Stomach smooth muscle (tissue), 2 donors: ENCODE measurements around the gene SLC38A11.

Source experiments
- H3K27ac ChIP-seq: one replicate; pipeline ENCODE4 v1.7.0; 2013; ENCODE audit warnings: mild to moderate bottlenecking, low read length, inconsistent platforms
- H3K27me3 ChIP-seq, 2 donors: one replicate each; pipeline ENCODE4 v1.7.0; 2013; ENCODE audit warnings: low read length in 2 of 2; ENCODE audit not compliant: insufficient read depth in 2 of 2, control insufficient read depth in 1 of 2
- H3K36me3 ChIP-seq, 2 donors: one replicate each; pipeline ENCODE4 v1.7.0; 2013; ENCODE audit warnings: low read length in 2 of 2; ENCODE audit not compliant: control insufficient read depth in 2 of 2, insufficient read depth in 2 of 2
- H3K4me1 ChIP-seq: one replicate; pipeline ENCODE4 v1.7.0; 2013; ENCODE audit warnings: low read length; ENCODE audit not compliant: control insufficient read depth, insufficient read depth
- H3K4me3 ChIP-seq, 2 donors: one replicate each; pipeline ENCODE4 v1.7.0; 2013; ENCODE audit warnings: low read length in 2 of 2
- H3K9ac ChIP-seq, 2 donors: one replicate each; pipeline ENCODE4 v1.7.0; 2013; ENCODE audit warnings: low read length in 2 of 2, mild to moderate bottlenecking in 1 of 2
- H3K9me3 ChIP-seq, 2 donors: one replicate each; pipeline ENCODE4 v1.7.0; 2013; ENCODE audit warnings: low read length in 2 of 2; ENCODE audit not compliant: control insufficient read depth in 2 of 2
- donor health status: healthy.
- donor health status: Pancreatic carcinoma.

Gene SLC38A11

GRCh38 chr2:164937864-164938401 is 17.4 kb downstream of the SLC38A11 start:
- H3K27ac ChIP-seq: no peak overlapping the region
- no peaks in the 10 kb centered on the region for H3K27me3 ChIP-seq
- H3K9me3 ChIP-seq: no peaks in the 10 kb centered on the region
- no peaks in the 10 kb centered on the region for H3K4me1 ChIP-seq
- no peak overlapping the region for H3K9ac ChIP-seq
- no peak overlapping the region for H3K4me3 ChIP-seq
- H3K36me3 ChIP-seq: no peaks in the 10 kb centered on the region

DNA sequence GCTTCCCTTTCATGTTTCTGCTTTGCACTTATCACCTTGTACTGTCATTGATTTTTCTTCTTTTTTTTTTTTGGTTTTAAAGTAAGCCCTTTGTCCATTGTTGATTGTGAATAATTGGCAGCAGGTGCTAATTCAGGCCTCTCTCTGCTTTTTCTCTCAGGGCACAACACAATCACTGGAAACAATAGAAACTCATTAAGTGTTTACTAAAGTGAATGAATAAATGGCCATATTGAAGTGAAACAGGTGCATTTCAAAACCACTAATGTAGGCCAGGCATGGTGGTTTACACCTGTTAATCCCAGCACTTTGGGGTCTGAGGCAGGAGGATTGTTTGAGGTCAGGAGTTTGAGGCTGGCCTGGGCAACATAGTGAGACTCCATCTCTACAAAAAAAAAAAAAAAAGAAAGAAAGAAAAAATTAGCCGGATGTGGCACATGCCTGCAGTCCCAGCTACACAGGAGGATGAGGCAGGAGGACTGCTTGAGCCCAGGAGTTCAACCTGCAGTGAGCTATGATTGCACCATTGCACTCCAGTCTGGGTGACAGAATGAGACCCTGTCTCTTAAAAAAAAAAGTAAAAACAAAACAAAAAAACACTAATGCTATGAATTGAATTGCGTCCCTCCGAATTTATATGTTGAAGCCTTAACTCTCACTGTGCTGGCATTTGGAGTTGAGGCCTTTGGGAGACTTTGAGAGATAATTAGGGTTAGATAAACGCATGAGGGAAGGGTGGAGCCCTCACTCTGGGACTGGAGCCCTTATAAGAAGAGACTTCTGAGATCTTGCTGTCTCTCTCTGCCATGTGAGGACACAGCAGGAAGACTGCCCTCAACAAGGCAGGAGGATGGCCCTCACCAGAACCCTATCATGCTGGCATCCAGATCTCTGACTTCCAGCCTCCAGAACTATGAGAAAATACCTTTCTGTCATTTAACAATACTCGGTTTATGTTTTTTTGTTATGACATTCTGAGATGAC is 19.9 kb downstream of the SLC38A11 start:
- Histone ChIP-seq H3K27ac (no peak overlapping the region), H3K9me3 (no peaks in the 10 kb centered on the region)

GRCh38 chr2:164934401-164935117 is 20.8 kb downstream of the SLC38A11 start:
- H3K36me3 ChIP-seq: no peaks in the 10 kb centered on the region
- no peaks in the 10 kb centered on the region for H3K4me1 ChIP-seq
- no peaks in the 10 kb centered on the region for H3K27me3 ChIP-seq
- no peak overlapping the region for H3K4me3 ChIP-seq
- no peak overlapping the region for H3K9ac ChIP-seq
- H3K9me3 ChIP-seq: no peaks in the 10 kb centered on the region
- no peak overlapping the region for H3K27ac ChIP-seq

More for the DNA sequence above, 19.9 kb downstream of the SLC38A11 start:
- Histone ChIP-seq H3K4me3 (no peak overlapping the region), H3K27me3 (no peaks in the 10 kb centered on the region), H3K36me3 (no peaks in the 10 kb centered on the region), H3K9ac (no peak overlapping the region), H3K4me1 (no peaks in the 10 kb centered on the region)

GRCh38 chr2:164933671-164934189 is 21.6 kb downstream of the SLC38A11 start:
- H3K9me3 ChIP-seq: no peaks in the 10 kb centered on the region
- H3K4me1 ChIP-seq: no peaks in the 10 kb centered on the region
- H3K36me3 ChIP-seq: no peaks in the 10 kb centered on the region
- H3K27me3 ChIP-seq: no peaks in the 10 kb centered on the region
- no peak overlapping the region for H3K27ac ChIP-seq
- H3K9ac ChIP-seq: no peak overlapping the region
- H3K4me3 ChIP-seq: no peak overlapping the region

DNA sequence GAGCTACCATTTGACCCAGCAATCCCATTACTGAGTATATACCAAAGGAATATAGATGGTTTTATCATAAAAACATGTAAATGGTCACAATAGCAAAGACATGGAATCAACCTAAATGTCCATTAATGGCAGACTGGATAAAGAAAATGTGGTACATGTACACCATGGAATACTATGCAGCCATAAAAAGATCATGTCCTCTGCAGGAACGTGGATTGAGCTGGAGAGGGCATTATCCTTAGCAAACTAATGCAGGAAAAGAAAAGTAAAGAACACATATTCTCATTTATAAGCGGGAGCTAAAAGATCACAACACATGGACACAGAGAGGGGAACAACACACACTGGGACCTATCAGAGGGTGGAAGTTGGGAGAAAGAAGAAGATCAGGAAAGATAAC is 22.9 kb downstream of the SLC38A11 start:
- Histone ChIP-seq H3K27ac (no peak overlapping the region), H3K4me1 (no peaks in the 10 kb centered on the region), H3K36me3 (no peaks in the 10 kb centered on the region), H3K4me3 (no peak overlapping the region), H3K27me3 (no peaks in the 10 kb centered on the region), H3K9ac (no peak overlapping the region), H3K9me3 (no peaks in the 10 kb centered on the region)

- Histone ChIP-seq H3K9ac (no peak overlapping the region), H3K4me3 (no peak overlapping the region), H3K27me3 (no peaks in the 10 kb centered on the region), H3K27ac (no peak overlapping the region), H3K36me3 (no peaks in the 10 kb centered on the region), H3K4me1 (no peaks in the 10 kb centered on the region), H3K9me3 (no peaks in the 10 kb centered on the region)
Observed at GRCh38 chr2:164928101-164928673, 27.1 kb downstream of the SLC38A11 start.

GRCh38 chr2:164922134-164922533 is 33.2 kb downstream of the SLC38A11 start:
- Histone ChIP-seq H3K9me3 (no peaks in the 10 kb centered on the region), H3K27me3 (no peaks in the 10 kb centered on the region), H3K36me3 (no peaks in the 10 kb centered on the region), H3K9ac (no peak overlapping the region), H3K27ac (no peak overlapping the region), H3K4me1 (no peaks in the 10 kb centered on the region), H3K4me3 (no peak overlapping the region)

GRCh38 chr2:164920430-164920829 is 34.9 kb downstream of the SLC38A11 start:
- Histone ChIP-seq H3K9me3 (no peaks in the 10 kb centered on the region), H3K4me3 (no peak overlapping the region), H3K27ac (no peak overlapping the region), H3K27me3 (no peaks in the 10 kb centered on the region), H3K9ac (no peak overlapping the region), H3K36me3 (no peaks in the 10 kb centered on the region), H3K4me1 (no peaks in the 10 kb centered on the region)

GRCh38 chr2:164917296-164917903 is 37.9 kb downstream of the SLC38A11 start:
- Histone ChIP-seq H3K9me3 (no peaks in the 10 kb centered on the region), H3K4me1 (no peaks in the 10 kb centered on the region), H3K27me3 (no peaks in the 10 kb centered on the region), H3K36me3 (no peaks in the 10 kb centered on the region), H3K27ac (no peak overlapping the region), H3K9ac (no peak overlapping the region), H3K4me3 (no peak overlapping the region)

DNA sequence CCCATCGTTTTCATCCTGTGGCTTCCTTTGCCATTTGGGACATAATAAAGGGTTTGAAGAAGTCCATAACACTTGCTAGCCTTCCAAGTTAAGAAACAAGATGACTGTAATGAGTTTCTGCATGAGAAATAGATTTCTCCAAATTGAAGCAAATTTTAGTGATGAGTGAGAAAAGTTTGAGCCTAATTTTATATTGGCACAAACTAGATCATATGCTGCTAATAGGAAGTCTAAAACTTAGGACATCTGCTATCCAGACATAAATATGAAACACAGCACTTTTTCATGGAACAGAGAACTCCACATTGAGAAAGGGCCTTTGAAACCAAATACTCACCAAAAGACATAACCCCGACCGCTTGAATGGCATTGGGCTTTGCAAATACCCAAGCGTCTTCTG is 39.8 kb downstream of the SLC38A11 start:
- Histone ChIP-seq H3K27ac (no peak overlapping the region), H3K9ac (no peak overlapping the region), H3K36me3 (no peaks in the 10 kb centered on the region), H3K4me1 (no peaks in the 10 kb centered on the region), H3K4me3 (no peak overlapping the region), H3K27me3 (no peaks in the 10 kb centered on the region), H3K9me3 (no peaks in the 10 kb centered on the region)
